Prostate gland (tissue), 2 donors: ENCODE data around the gene UCK2.

Source experiments
- POLR2A ChIP-seq: fragments of 450-650 bp; IDR thresholded peaks from one replicate; pipeline ENCODE4 v1.6.1; 2016; ENCODE audit warnings: antibody characterized with exemption, mild to moderate bottlenecking
- TF ChIP-seq, protein P1 (sequence below), 4 experiments: fragments of 200-600 bp in 2 of 4; fragments of 450-650 bp in 2 of 4; sonication (generic) in 2 of 4; IDR thresholded peaks; 1 replicate in 3 of 4; 2 replicates in 1 of 4; pipeline ENCODE4 v1.5.1; 2016 to 2019; ENCODE audit warnings: antibody characterized with exemption in 4 of 4, mild to moderate bottlenecking in 2 of 4, moderate library complexity in 2 of 4

DNA sequence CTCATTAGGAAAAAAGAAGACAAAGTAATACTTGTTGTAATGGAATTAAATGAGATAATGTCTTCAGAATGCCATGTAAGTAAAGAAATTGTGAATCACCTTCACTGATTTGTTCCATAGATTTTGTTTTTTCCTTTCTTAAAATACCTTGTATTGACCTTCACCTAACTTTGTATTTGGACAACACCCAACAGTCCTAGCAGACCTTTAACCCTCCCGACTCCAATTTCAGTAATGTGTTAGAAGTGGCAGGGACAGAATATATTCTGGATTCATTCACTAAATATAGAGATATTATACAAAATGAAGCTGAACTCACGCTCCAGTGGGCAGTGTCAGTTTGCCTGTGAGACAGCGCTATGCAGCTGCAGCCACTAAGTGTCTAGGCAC, 57.9 kb downstream of the UCK2 start:
- TF ChIP-seq, protein P1, sequence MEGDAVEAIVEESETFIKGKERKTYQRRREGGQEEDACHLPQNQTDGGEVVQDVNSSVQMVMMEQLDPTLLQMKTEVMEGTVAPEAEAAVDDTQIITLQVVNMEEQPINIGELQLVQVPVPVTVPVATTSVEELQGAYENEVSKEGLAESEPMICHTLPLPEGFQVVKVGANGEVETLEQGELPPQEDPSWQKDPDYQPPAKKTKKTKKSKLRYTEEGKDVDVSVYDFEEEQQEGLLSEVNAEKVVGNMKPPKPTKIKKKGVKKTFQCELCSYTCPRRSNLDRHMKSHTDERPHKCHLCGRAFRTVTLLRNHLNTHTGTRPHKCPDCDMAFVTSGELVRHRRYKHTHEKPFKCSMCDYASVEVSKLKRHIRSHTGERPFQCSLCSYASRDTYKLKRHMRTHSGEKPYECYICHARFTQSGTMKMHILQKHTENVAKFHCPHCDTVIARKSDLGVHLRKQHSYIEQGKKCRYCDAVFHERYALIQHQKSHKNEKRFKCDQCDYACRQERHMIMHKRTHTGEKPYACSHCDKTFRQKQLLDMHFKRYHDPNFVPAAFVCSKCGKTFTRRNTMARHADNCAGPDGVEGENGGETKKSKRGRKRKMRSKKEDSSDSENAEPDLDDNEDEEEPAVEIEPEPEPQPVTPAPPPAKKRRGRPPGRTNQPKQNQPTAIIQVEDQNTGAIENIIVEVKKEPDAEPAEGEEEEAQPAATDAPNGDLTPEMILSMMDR (IDR thresholded peaks at IDR 0.05), result no peak
- TF ChIP-seq POLR2A, result no peak
